IMR-90 (cell line): ENCODE data around the gene RCBTB2. TPM values are rescaled to one million over a fixed set of nuclear protein-coding genes. Genes with fewer than 3 reads are reported as not detected.

Experiments used
- ATAC-seq: fragments of 200-7000 bp; cut with Tn5 transposase; 2 replicates; pipeline ENCODE4 v1.9.1; 2020; ENCODE audit warnings: low read depth, mild to moderate bottlenecking, moderate library complexity
- BruUV-seq: library from RNA; stranded (reverse); fragments of 400-500 nt; replicated peaks from 2 replicates; lab custom pipeline; 2021; lab: Mats Ljungman, UMichigan
- CTCF ChIA-PET: fragments of 300-600 bp; formaldehyde crosslinking; extraction: SDS; loops from one replicate; lab custom pipeline; 2021; ENCODE audit warnings: antibody characterized with exemption; lab: Yijun Ruan, JAX
- POLR2A ChIA-PET: fragments of 300-600 bp; sonication (Branson Sonifier 250); formaldehyde crosslinking; loops from one replicate; lab custom pipeline; 2022; ENCODE audit warnings: antibody characterized with exemption; ENCODE audit not compliant: unreplicated experiment; lab: Charles Lee
- DNase-seq: peaks from one replicate; pipeline ENCODE4 v3.0.0; 2013
- H2AFZ ChIP-seq: replicated peaks from 2 replicates; pipeline ENCODE3; 2013; ENCODE audit warnings: low read length, mild to moderate bottlenecking; ENCODE audit not compliant: poor library complexity
- H2AK5ac ChIP-seq: 2 replicates; pipeline ENCODE4 v1.6.1; 2013; ENCODE audit warnings: low read depth, low read length, inconsistent platforms
- H2AK9ac ChIP-seq: replicated peaks from 2 replicates; pipeline ENCODE3; 2013; ENCODE audit warnings: mild to moderate bottlenecking, low read depth, low read length, moderate library complexity; ENCODE audit not compliant: poor library complexity
- H2BK120ac ChIP-seq: 2 replicates; pipeline ENCODE4 v1.6.1; 2013; ENCODE audit warnings: low read depth, low read length, inconsistent platforms
- H2BK15ac ChIP-seq: 3 replicates; pipeline ENCODE4 v1.6.1; 2013; ENCODE audit warnings: low read depth, low read length, inconsistent platforms
- H2BK20ac ChIP-seq: 2 replicates; pipeline ENCODE4 v1.6.1; 2013; ENCODE audit warnings: low read depth, mild to moderate bottlenecking, inconsistent platforms, low read length, moderate library complexity
- H2BK5ac ChIP-seq: 2 replicates; pipeline ENCODE4 v1.6.1; 2013; ENCODE audit warnings: mild to moderate bottlenecking, low read depth, low read length, inconsistent platforms; ENCODE audit not compliant: poor library complexity, severe bottlenecking
- H3K14ac ChIP-seq: replicated peaks from 2 replicates; pipeline ENCODE4 v1.6.1; 2013; ENCODE audit warnings: low read depth, low read length, inconsistent platforms
- H3K18ac ChIP-seq: 2 replicates; pipeline ENCODE4 v1.6.1; 2013; ENCODE audit warnings: low read depth, low read length, control low read depth
- H3K23ac ChIP-seq: 2 replicates; pipeline ENCODE4 v1.6.1; 2013; ENCODE audit warnings: low read depth, low read length, inconsistent platforms
- H3K27ac ChIP-seq: 2 replicates; pipeline ENCODE4 v1.5.1; 2013; ENCODE audit warnings: mild to moderate bottlenecking, control low read depth, low read length; ENCODE audit not compliant: insufficient read depth
- H3K27me3 ChIP-seq: 2 replicates; pipeline ENCODE4 v1.6.1; 2013; ENCODE audit warnings: low read length; ENCODE audit not compliant: control insufficient read depth, insufficient read depth
- H3K36me3 ChIP-seq: 2 replicates; pipeline ENCODE4 v1.6.1; 2013; ENCODE audit warnings: low read length, mixed read lengths; ENCODE audit not compliant: control insufficient read depth, insufficient read depth
- H3K4ac ChIP-seq: 2 replicates; pipeline ENCODE4 v1.6.1; 2013; ENCODE audit warnings: low read depth, low read length, inconsistent platforms
- H3K4me1 ChIP-seq: 2 replicates; pipeline ENCODE4 v1.6.1; 2013; ENCODE audit warnings: low read length, mixed read lengths; ENCODE audit not compliant: control insufficient read depth, insufficient read depth
- H3K4me2 ChIP-seq: 2 replicates; pipeline ENCODE4 v1.6.1; 2013; ENCODE audit warnings: low read depth, mild to moderate bottlenecking, control low read depth, low read length, moderate library complexity
- H3K4me3 ChIP-seq: 2 replicates; pipeline ENCODE4 v1.5.1; 2013; ENCODE audit warnings: low read depth, mild to moderate bottlenecking, control low read depth, low read length, moderate library complexity; ENCODE audit not compliant: insufficient read depth
- H3K56ac ChIP-seq: 2 replicates; pipeline ENCODE4 v1.6.1; 2013; ENCODE audit warnings: low read length, inconsistent platforms; ENCODE audit not compliant: insufficient read depth; ENCODE audit errors: extremely low read depth
- H3K79me1 ChIP-seq, 2 experiments: 2 replicates each; pipeline ENCODE4 v1.6.1; 2013; ENCODE audit warnings: low read length in 2 of 2, inconsistent platforms in 1 of 2, low read depth in 1 of 2
- H3K9ac ChIP-seq: 2 replicates; pipeline ENCODE4 v1.6.1; 2013; ENCODE audit warnings: low read depth, low read length, control low read depth
- H3K9me1 ChIP-seq: 2 replicates; pipeline ENCODE4 v1.6.1; 2013; ENCODE audit warnings: low read length, inconsistent platforms; ENCODE audit not compliant: insufficient read depth
- H3K9me3 ChIP-seq: 2 replicates; pipeline ENCODE4 v1.6.1; 2013; ENCODE audit warnings: low read length; ENCODE audit not compliant: control insufficient read depth, insufficient read depth
- H4K20me1 ChIP-seq: 2 replicates; pipeline ENCODE4 v1.6.1; 2013; ENCODE audit warnings: low read length, inconsistent platforms; ENCODE audit not compliant: insufficient read depth
- H4K5ac ChIP-seq: 2 replicates; pipeline ENCODE4 v1.6.1; 2013; ENCODE audit warnings: mild to moderate bottlenecking, low read depth, low read length, control low read depth
- H4K8ac ChIP-seq, 2 experiments: 2 replicates each; pipeline ENCODE4 v1.6.1; 2013; ENCODE audit warnings: low read depth in 2 of 2, low read length in 2 of 2, control low read depth in 1 of 2, inconsistent platforms in 1 of 2
- H4K91ac ChIP-seq: 2 replicates; pipeline ENCODE4 v1.6.1; 2013; ENCODE audit warnings: low read depth, low read length, inconsistent platforms; ENCODE audit not compliant: insufficient read depth
- MAZ ChIP-seq: IDR thresholded peaks from 2 replicates; pipeline ENCODE4 v1.6.1; 2012; ENCODE audit warnings: low read depth, mild to moderate bottlenecking, low read length, improper control_type of control experiment, moderate library complexity, borderline replicate concordance
- NFE2L2 ChIP-seq: fragments of 150-350 bp; IDR thresholded peaks from 2 replicates; pipeline ENCODE4 v1.6.1; 2016; ENCODE audit warnings: low read depth, mild to moderate bottlenecking, low read length
- WGBS, 2 experiments: methylation state at CpG; one replicate each; pipeline versions ENCODE4 v1.1.5 to v1.1.7; 2013; ENCODE audit warnings: missing lambda C conversion rate in 2 of 2; ENCODE audit not compliant: insufficient read length in 1 of 2; ENCODE audit errors: extremely low coverage in 2 of 2; 5-methylcytosine and 5-hydroxymethylcytosine counted together
- dilution Hi-C: fragments of 300-500 bp; cut with HindIII; formaldehyde crosslinking; loops from one replicate; pipeline ENCODE4 v1.14.3; 2018; ENCODE audit warnings: low sequenced_read_pairs; ENCODE audit not compliant: unreplicated experiment
- in situ Hi-C: fragments of 300-500 bp; cut with MboI; formaldehyde crosslinking; loops from 3 replicates; pipeline ENCODE4 v1.14.3; 2019; ENCODE audit warnings: low sequenced_read_pairs, inconsistent platforms, mixed read lengths
- intact Hi-C: fragments of 100-400 bp; cut with micrococcal nuclease; formaldehyde crosslinking; loops from 2 replicates; pipeline ENCODE4 v1.10.0; 2022
- polyA plus RNA-seq, 3 experiments: library from polyadenylated mRNA; depleted of rRNA; stranded (reverse); fragments of >200 nt; gene quantifications; 2 replicates each; pipeline ENCODE4 v1.2.3, GENCODE V29; 2012; ENCODE audit warnings: low replicate concordance in 1 of 3
- total RNA-seq: library from RNA; depleted of rRNA; stranded (reverse); fragments of >200 nt; gene quantifications from 2 replicates; pipeline ENCODE4 v1.2.3, GENCODE V29; 2012
- TF ChIP-seq, protein P1 (sequence below): conservative IDR thresholded peaks from 2 replicates; pipeline ENCODE4 v1.5.1; 2012; ENCODE audit warnings: mild to moderate bottlenecking, low read depth, low read length, improper control_type of control experiment

Gene RCBTB2
- total and polyA plus RNA-seq, 2 of the 4 experiments (the other 2 are of a cell fraction) = 4.0 to 5.2 TPM

DNA sequence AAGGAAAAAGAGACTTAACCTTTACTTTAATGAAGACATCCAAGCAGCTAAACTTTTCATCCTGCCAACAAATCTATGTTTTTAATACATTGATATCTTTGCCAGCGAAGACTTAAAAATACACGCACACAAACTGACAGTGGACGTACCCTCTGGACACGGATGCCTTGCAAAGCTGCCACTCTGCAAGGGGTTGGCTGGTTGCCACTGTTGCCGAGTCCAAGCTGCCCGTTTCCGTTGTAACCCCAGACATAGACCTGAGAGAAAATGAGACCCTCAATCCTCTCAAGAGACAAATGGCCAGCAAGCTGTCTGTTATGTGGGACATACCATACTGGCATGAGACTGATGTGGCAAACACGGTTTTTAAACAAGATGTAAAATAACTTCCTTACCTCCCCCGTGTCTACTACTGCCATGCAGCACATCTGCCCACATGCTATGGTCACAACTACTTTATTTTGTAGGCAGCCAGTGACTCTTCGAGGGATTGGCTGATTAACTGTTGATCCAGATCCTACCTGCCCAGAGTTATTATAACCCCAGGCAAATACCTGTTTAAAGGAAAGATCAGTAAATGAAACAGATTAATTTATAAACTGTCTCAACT, 21.2 kb downstream of the RCBTB2 start:
- intact Hi-C loops = no loop called here
- H3K4me1 ChIP-seq = no peaks in the 10 kb centered on the region
- no peak overlapping the region for H3K27ac ChIP-seq
- H3K36me3 ChIP-seq = no peaks in the 10 kb centered on the region
- H3K79me1 ChIP-seq = no peaks in the 10 kb centered on the region
- BruUV-seq = no TSS peak
- H2BK20ac ChIP-seq = no peak overlapping the region
- no peak overlapping the region for H2AK9ac ChIP-seq
- ChIA-PET POLR2A (no interaction called here), CTCF (interaction anchor here (1.6 kb wide), 1 partner anchor 10 kb away, joined by 3 read pairs; no protein-coding TSS in a partner anchor)
- TF ChIP-seq, protein P1, sequence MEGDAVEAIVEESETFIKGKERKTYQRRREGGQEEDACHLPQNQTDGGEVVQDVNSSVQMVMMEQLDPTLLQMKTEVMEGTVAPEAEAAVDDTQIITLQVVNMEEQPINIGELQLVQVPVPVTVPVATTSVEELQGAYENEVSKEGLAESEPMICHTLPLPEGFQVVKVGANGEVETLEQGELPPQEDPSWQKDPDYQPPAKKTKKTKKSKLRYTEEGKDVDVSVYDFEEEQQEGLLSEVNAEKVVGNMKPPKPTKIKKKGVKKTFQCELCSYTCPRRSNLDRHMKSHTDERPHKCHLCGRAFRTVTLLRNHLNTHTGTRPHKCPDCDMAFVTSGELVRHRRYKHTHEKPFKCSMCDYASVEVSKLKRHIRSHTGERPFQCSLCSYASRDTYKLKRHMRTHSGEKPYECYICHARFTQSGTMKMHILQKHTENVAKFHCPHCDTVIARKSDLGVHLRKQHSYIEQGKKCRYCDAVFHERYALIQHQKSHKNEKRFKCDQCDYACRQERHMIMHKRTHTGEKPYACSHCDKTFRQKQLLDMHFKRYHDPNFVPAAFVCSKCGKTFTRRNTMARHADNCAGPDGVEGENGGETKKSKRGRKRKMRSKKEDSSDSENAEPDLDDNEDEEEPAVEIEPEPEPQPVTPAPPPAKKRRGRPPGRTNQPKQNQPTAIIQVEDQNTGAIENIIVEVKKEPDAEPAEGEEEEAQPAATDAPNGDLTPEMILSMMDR = no peak
- TF ChIP-seq NFE2L2 (no peak), MAZ (no peak)
- peak overlapping the region; percentile 19 for H2AFZ ChIP-seq
- dilution Hi-C loops = no loop called here
- H3K4me3 ChIP-seq = no peak overlapping the region
- H2BK15ac ChIP-seq = no peak overlapping the region
- no peak overlapping the region for H3K56ac ChIP-seq
- no peak overlapping the region for H2BK120ac ChIP-seq
- H4K8ac ChIP-seq = no peak overlapping the region
- H3K14ac ChIP-seq = no peak overlapping the region
- no peak overlapping the region for H2BK5ac ChIP-seq
- no peak overlapping the region for H4K5ac ChIP-seq
- no peak overlapping the region for H2AK5ac ChIP-seq
- no peak overlapping the region for H4K91ac ChIP-seq
- H4K20me1 ChIP-seq = no peaks in the 10 kb centered on the region
- H3K23ac ChIP-seq = no peak overlapping the region
- H3K9ac ChIP-seq = no peak overlapping the region
- H3K9me3 ChIP-seq = no peaks in the 10 kb centered on the region
- H3K4me2 ChIP-seq = no peak overlapping the region
- peaks cover 3% of the 10 kb centered on the region; the same call in 1 of the 2 replicates for H3K9me1 ChIP-seq
- DNase-seq = no peak
- ATAC-seq = no peak
- no peak overlapping the region for H3K18ac ChIP-seq
- H3K27me3 ChIP-seq = no peaks in the 10 kb centered on the region
- 100% methylated on average over 3 of the region's 10 CpGs; no CpG with 5 or more reads in 1 of the 2 experiments for WGBS, 2 experiments
- in situ Hi-C loops = no loop called here
- no peak overlapping the region for H3K4ac ChIP-seq
